ENCODE measurements around the gene SERINC4.
A peak's percentile ranks its signal among the peaks of the same experiment; 100 is the strongest.

Gene SERINC4

DNA sequence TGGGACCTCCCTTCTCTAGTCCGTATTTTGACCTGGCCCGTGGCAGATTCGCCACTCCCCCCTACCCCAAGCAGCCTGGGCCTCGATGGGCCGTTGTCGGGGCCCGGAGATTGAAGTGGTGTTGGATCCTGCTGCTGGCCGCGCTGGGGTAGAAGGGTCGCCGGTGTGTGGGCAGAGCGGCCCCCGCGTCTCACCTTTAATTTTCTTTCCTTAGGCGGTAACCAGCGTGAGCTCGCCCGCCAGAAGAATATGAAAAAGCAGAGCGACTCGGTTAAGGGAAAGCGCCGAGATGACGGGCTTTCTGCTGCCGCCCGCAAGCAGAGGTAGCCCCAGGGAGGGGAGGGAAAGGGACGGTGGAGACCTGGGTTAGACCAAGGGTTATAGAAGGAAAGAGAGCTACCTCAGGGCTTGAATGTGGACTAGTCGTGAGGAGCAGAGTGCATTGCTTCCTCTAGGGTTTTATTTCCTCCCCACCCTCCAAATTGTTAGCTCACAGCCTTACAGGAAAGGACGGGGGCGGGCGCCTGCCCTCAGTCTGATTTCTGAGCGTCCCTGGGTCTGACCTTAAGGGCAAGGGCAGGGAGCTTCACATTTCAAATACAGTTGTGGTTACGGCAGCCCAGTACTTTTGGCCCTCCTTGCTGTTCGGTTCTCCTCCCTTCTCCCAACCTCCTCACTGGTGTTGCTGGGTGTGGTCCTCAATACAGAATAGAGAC, 7.1 kb downstream of the SERINC4 start:
- peak overlapping the region; percentile 96 for H3K4me3 ChIP-seq (ENCODE audit: low read depth, low read length)
- TF ChIP-seq, protein P1, sequence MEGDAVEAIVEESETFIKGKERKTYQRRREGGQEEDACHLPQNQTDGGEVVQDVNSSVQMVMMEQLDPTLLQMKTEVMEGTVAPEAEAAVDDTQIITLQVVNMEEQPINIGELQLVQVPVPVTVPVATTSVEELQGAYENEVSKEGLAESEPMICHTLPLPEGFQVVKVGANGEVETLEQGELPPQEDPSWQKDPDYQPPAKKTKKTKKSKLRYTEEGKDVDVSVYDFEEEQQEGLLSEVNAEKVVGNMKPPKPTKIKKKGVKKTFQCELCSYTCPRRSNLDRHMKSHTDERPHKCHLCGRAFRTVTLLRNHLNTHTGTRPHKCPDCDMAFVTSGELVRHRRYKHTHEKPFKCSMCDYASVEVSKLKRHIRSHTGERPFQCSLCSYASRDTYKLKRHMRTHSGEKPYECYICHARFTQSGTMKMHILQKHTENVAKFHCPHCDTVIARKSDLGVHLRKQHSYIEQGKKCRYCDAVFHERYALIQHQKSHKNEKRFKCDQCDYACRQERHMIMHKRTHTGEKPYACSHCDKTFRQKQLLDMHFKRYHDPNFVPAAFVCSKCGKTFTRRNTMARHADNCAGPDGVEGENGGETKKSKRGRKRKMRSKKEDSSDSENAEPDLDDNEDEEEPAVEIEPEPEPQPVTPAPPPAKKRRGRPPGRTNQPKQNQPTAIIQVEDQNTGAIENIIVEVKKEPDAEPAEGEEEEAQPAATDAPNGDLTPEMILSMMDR (IDR thresholded peaks at IDR 0.05; ENCODE audit: borderline replicate concordance, insufficient read depth, low read depth, low read length) = no peak

DNA sequence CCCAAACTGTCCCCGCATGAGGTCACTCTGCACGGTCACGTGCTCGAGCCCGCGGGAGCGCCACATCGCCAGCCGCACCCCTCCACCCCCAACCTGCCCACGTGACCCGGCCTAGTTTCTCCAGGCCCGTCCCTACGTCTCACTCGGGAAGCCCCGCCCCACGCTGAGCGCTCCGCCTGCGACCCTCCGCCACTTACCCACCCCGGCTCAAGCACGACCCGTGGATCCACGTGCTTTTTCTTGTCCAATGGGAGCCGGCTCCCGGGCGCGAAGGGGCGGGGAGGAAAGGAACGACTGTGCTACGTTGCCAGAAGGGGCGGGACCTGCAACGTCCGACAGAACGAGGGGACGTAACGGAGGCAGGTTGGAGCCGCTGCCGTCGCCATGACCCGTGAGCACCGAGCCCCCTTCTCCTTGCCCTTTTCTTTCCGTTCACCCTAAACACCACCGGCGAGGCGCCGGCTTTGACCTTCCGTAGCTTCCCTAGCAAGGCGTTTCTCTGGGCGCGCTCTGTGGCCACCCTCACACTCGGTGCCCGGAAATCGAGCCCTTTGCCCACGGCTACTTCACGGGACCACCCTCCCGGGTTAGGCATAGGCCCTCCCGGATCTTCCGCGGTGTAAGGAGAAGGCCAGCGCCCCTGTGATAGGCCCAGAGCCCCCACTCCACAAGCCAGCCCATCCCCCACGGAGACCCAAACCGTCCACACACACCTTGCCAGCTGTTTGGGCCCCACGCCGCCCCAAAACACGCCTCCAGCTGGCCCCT, 7.8 kb downstream of the SERINC4 start, which contains the start of gene SERF2:
Gene SERF2 (plus strand): TSS at position 328 of the 768 bp plus-strand sequence. CDS start 57 bp downstream, at position 385.
- H3K4me3 ChIP-seq (ENCODE audit: low read depth, low read length) = peak within 1 kb of the TSS; percentile 96
- TF ChIP-seq, protein P1 (IDR thresholded peaks at IDR 0.05; ENCODE audit: borderline replicate concordance, insufficient read depth, low read depth, low read length) = no peak

DNA sequence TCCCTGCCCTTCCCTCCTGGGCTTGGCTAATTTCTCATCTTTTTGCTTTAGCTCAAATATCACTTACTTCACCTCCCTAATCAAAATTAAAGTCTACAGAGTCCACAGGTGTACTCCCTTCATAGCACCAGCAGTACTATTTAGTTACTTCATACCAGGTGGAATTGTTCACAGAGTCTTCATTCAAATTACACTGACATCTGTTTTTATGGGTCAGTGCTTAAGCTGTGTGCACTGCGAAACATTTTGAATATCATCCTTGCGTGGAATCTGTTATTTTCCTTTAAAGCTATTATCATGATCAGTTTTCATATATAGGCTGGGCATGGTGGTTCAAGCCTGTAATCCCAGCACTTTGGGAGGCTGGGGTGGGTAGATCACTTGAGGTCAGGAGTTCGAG, 10.6 kb downstream of the SERINC4 start:
- TF ChIP-seq, protein P1 (IDR thresholded peaks at IDR 0.05; ENCODE audit: borderline replicate concordance, insufficient read depth, low read depth, low read length) = no peak
- H3K4me3 ChIP-seq (ENCODE audit: low read depth, low read length) = no peak overlapping the region

DNA sequence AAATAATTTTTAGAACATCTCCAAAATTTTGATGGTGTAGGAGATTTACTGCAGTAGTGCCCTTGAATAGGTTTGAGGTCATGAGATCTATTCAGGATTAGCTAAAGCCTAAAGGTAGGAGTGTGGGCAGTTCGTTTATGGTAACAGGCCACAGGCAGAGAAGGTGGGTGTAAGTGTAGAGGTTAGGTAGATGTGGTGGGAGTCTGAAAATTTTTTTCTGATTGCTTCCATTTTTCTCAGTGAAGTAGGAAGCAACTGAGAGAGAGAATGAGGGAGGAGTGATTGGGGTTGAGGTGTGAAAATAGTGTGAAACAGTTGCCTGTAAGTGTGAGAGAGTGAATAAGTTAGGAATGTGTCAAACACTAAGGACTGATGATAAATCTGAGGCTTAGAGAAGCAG, 21.0 kb downstream of the SERINC4 start:
- H3K4me3 ChIP-seq (ENCODE audit: low read depth, low read length) = no peak overlapping the region
- TF ChIP-seq, protein P1 (IDR thresholded peaks at IDR 0.05; ENCODE audit: borderline replicate concordance, insufficient read depth, low read depth, low read length) = no peak

DNA sequence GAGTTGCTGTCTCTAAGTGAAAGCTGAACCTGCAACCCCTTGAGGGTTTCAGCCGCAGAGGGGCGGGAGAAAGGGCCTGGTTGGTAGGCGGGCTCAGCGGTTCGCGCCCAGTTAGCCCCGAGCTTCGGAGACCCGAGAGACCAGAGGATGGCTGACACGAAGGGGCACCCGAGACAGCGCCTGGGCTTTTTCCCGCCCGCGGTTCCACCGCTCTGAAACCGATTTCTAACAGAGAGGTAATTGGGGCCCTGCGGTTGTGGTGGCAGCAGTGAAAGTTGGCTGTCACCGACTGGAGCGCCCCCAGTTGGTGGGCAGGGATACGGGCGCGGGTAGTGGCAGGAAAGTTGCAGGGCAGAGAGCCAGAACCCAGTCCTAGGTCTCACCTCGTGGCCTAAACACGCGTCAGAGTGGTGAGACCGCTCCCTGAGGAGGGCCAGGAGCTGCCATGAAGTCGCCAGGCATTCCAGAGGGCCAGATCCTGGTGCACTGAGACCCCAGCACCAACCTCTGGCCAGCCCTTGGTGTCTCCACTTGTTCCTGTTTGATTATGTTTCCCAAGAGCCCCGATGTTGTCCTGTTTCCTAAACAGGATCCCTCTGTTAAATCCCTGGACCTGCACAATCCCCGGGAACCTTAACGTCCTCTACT, 22.6 kb downstream of the SERINC4 start:
- TF ChIP-seq, protein P1 (IDR thresholded peaks at IDR 0.05; ENCODE audit: borderline replicate concordance, insufficient read depth, low read depth, low read length) = peak; percentile 88
- peak overlapping the region; percentile 65 for H3K4me3 ChIP-seq (ENCODE audit: low read depth, low read length)

DNA sequence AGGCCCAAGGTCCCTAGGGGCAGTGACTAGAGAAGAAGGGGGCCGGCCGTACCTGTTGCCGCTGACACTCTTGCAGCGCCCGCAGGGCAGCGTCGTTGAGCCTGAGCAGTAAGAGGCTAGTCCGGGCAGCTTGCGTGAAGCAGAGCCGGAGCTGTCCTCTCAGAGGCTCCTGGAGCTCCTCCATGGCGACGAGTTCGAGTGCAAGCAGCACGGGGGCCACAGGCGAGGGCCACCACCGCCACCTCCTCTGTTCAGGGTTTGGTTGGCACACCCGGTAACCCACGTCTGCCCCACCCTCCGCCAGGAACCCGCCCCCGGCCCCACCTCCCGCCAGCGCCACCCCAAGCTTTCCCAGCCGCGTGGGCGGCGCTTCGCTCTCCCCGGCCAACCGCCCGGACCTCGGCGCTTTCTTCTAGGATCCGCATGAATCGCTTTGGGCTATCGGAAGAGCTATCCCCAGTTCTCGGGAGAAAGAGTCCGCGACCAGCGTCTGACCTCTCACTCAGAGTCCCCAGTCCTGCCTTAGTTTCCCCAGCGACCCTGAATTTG, 23.2 kb downstream of the SERINC4 start, which contains the start of gene ELL3:
Gene ELL3 (minus strand): TSS at position 249 of the 549 bp plus-strand sequence. CDS start 65 bp downstream, at position 184.
- TF ChIP-seq, protein P1 (IDR thresholded peaks at IDR 0.05; ENCODE audit: borderline replicate concordance, insufficient read depth, low read depth, low read length) = no peak
- H3K4me3 ChIP-seq (ENCODE audit: low read depth, low read length) = peak within 1 kb of the TSS; percentile 65

Data from GM12875 (cell line).